Measurements from ENCODE around the gene KAT7. TPM values are rescaled to one million over a fixed set of nuclear protein-coding genes. Genes with fewer than 3 reads are reported as not detected.

Gene KAT7
- total and polyA plus RNA-seq, 2 of the 8 experiments (the other 6 are each of a cell fraction or from before 2014, with no cell fraction given), result 90.9 to 139 TPM

DNA sequence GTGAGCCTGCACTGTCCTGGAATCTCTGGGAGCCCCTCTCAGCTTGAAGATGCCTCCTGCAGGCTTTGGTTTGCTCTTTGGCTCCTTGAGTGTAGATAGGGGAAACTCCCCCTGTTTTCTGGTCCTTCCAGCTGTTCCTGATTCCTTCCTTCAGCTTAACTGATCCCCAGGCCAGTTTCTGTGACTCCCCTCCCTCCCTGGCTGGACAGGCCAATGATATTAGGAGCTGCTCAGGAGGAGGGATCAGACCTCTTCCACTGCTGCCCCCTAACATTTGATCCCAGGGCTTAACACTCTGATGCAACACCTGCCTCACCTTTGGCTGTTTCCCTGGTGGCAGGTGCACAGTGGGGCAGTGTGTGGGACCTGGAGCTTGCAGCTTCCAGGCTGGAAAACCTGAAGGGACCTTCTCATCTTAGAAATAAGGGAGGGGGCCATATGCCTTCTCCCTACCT, 59.6 kb downstream of the KAT7 start, which contains the start of gene TAC4:
TSS of gene TAC4 (minus strand) at position 51 of the 455 bp plus-strand sequence. CDS start 52 bp downstream, outside the sequence.
- CTCF ChIA-PET (ENCODE audit: partially characterized antibody), result interaction anchor here (0.5 to 26.5 kb wide), 7 partner anchors 9 to 1003 kb away, joined by 3 to 547 read pairs (median 4); partner anchors contain the start of gene DLX3
- H3K27me3 ChIP-seq (replicated peaks in 1 of 4; ENCODE audit: control insufficient read depth in 3 of 4, extremely low read depth in 1 of 4, insufficient read depth in 3 of 4, low read length in 3 of 4), result peaks cover 1 to 17% (median 9%) of the 10 kb centered on the region in 4 experiments; a peak in 6 of 7 replicates

More for the DNA sequence above, 59.6 kb downstream of the KAT7 start, which contains the start of gene TAC4:
- DNase-seq (ENCODE audit: low read depth in 1 of 2, low spot score in 2 of 2) (no peak), FAIRE-seq (no peak)
- H2BK12ac ChIP-seq (ENCODE audit: low read depth, low read length), result 0 out of 2 replicates have a peak within 1 kb of the TSS, but pooled peaks have one; percentile 17
- H3K23ac ChIP-seq (ENCODE audit: insufficient read length), result no peak within 1 kb of the TSS
- no peaks in the 10 kb centered on the region for H3K79me2 ChIP-seq (ENCODE audit: control insufficient read depth in 1 of 2, insufficient read depth in 2 of 2, low read length in 2 of 2)
- POLR2A ChIA-PET (ENCODE audit: partially characterized antibody), result interaction anchor here (0.7 to 1.7 kb wide), 8 partner anchors 9 to 139 kb away, joined by 3 to 5 read pairs (median 4); no protein-coding TSS in a partner anchor
- no peak within 1 kb of the TSS for H3K14ac ChIP-seq (ENCODE audit: insufficient read length)
- no peaks in the 10 kb centered on the region; a peak in 1 of 8 replicates for H3K36me3 ChIP-seq (ENCODE audit: control insufficient read depth in 2 of 4, insufficient read depth in 4 of 4, low read length in 3 of 4)
- TF ChIP-seq NANOG (IDR thresholded peaks at IDR 0.05; ENCODE audit: insufficient read depth, low read depth, low read length, poor library complexity, severe bottlenecking), result no peak
- TF ChIP-seq CEBPB (IDR thresholded peaks at IDR 0.05; ENCODE audit: low read depth, low read length), result peak; percentile 63
- H2BK5ac ChIP-seq (ENCODE audit: low read depth, low read length), result peak within 1 kb of the TSS; percentile 19; the same call in 1 of the 2 replicates
- H3K79me1 ChIP-seq (ENCODE audit: low read depth, low read length), result no peaks in the 10 kb centered on the region
- no peak within 1 kb of the TSS for H3K4ac ChIP-seq (replicated peaks; ENCODE audit: insufficient read length, low read depth, low read length)
- no peak within 1 kb of the TSS for H2BK15ac ChIP-seq (ENCODE audit: low read length)
- H3K4me1 ChIP-seq (replicated peaks in 1 of 4; ENCODE audit: control insufficient read depth in 3 of 4, insufficient read depth in 4 of 4, low read length in 3 of 4), result peaks cover 3 to 12% (median 3%) of the 10 kb centered on the region in 4 experiments; a peak in 6 of 7 replicates
- peaks cover 4 to 10% of the 10 kb centered on the region in 2 experiments for H4K20me1 ChIP-seq (replicated peaks in 1 of 2; ENCODE audit: control insufficient read depth in 1 of 2, insufficient read depth in 2 of 2, low read length in 2 of 2)
- no peak within 1 kb of the TSS for H2BK20ac ChIP-seq (ENCODE audit: low read length)
- H3K23me2 ChIP-seq (ENCODE audit: low read depth, low read length), result peaks cover 8% of the 10 kb centered on the region; the same call in 1 of the 2 replicates
- H4K91ac ChIP-seq (replicated peaks; ENCODE audit: insufficient read length, low read length), result no peak within 1 kb of the TSS
- H3K56ac ChIP-seq (replicated peaks; ENCODE audit: insufficient read length, low read depth, low read length), result no peak within 1 kb of the TSS
- H4K8ac ChIP-seq (ENCODE audit: extremely low read depth, insufficient read depth, low read length), result no peak within 1 kb of the TSS
- no peak within 1 kb of the TSS for H2AFZ ChIP-seq (ENCODE audit: low read length)
- H3K27ac ChIP-seq (ENCODE audit: low read depth, low read length), result no peak within 1 kb of the TSS
- H2BK120ac ChIP-seq (replicated peaks; ENCODE audit: low read depth, low read length), result no peak within 1 kb of the TSS
- no peak within 1 kb of the TSS for H3K18ac ChIP-seq (ENCODE audit: extremely low read depth, low read length)
- no peak within 1 kb of the TSS; the same call in 1 of the 2 replicates for H2AK5ac ChIP-seq (ENCODE audit: low read depth, low read length)
- H3K9ac ChIP-seq (replicated peaks in 1 of 4; ENCODE audit: extremely low read depth in 1 of 4, low read depth in 3 of 4, low read length in 3 of 4), result peak within 1 kb of the TSS in 1 of 4 experiments; percentile 14; a peak in 3 of 7 replicates
- H3K9me3 ChIP-seq (ENCODE audit: insufficient read depth in 2 of 2, low read depth in 1 of 2, low read length in 1 of 2), result no peaks in the 10 kb centered on the region
- no peak within 1 kb of the TSS for H4K5ac ChIP-seq (ENCODE audit: insufficient read length, low read depth, low read length)
- no peak within 1 kb of the TSS for H3K4me2 ChIP-seq (ENCODE audit: insufficient read depth in 1 of 2, low read depth in 2 of 2, low read length in 2 of 2)
- H3K4me3 ChIP-seq (ENCODE audit: extremely low read depth in 1 of 4, insufficient read depth in 2 of 4, low read depth in 3 of 4, low read length in 4 of 4), result no peak within 1 kb of the TSS

Data from H1 (cell line).